Neural cell (in vitro differentiated cells): ENCODE measurements around the gene NAAA. TPM values are rescaled to one million over a fixed set of nuclear protein-coding genes. Genes with fewer than 3 reads are reported as not detected.
"Not testable (repeated sequence)": the region's sequence is repeated elsewhere in the genome, so short reads cannot be mapped to it uniquely, and the experiment has no call there.

Experiments used
- H2AFZ ChIP-seq: fragments of 200-600, 300-800 bp; sonication (generic), shearing (Covaris generic); 2 replicates; pipeline ENCODE4 v1.6.0; 2014; ENCODE audit warnings: low read depth, mild to moderate bottlenecking, antibody characterized with exemption, low read length, moderate library complexity
- H3F3A ChIP-seq: fragments of 200-600 bp; shearing (Covaris generic); 2 replicates; pipeline ENCODE4 v1.6.1; 2016; ENCODE audit warnings: mild to moderate bottlenecking, moderate library complexity, mixed read lengths, antibody characterized with exemption, low read length; ENCODE audit not compliant: insufficient read depth, poor library complexity, severe bottlenecking
- H3K27ac ChIP-seq: fragments of 200-600, 300-800 bp; sonication (generic), shearing (Covaris generic); 2 replicates; pipeline ENCODE4 v1.5.1; 2014; ENCODE audit warnings: mild to moderate bottlenecking, low read length, moderate library complexity
- H3K27me3 ChIP-seq: fragments of 300-800, 200-600 bp; sonication (generic), shearing (Covaris generic); 2 replicates; pipeline ENCODE4 v1.6.0; 2014; ENCODE audit warnings: mild to moderate bottlenecking, low read depth, low read length, moderate library complexity; ENCODE audit not compliant: insufficient read depth
- H3K36me3 ChIP-seq: fragments of 300-800, 200-600 bp; sonication (generic), shearing (Covaris generic); 2 replicates; pipeline ENCODE4 v1.5.1; 2014; ENCODE audit warnings: mild to moderate bottlenecking, antibody characterized with exemption, low read length, moderate library complexity; ENCODE audit not compliant: insufficient read depth
- H3K4me2 ChIP-seq: fragments of 300-800, 200-600 bp; sonication (generic), shearing (Covaris generic); 2 replicates; pipeline ENCODE4 v1.6.0; 2014; ENCODE audit warnings: mild to moderate bottlenecking, low read length
- H3K4me3 ChIP-seq: fragments of 300-800, 200-600 bp; sonication (generic), shearing (Covaris generic); 2 replicates; pipeline ENCODE4 v1.5.1; 2014; ENCODE audit warnings: mild to moderate bottlenecking, low read length, moderate library complexity
- H3K79me2 ChIP-seq: fragments of 200-600 bp; shearing (Covaris generic); replicated peaks from 2 replicates; pipeline ENCODE4 v1.6.0; 2014; ENCODE audit warnings: mild to moderate bottlenecking, low read length, moderate library complexity; ENCODE audit not compliant: insufficient read depth
- H3K9ac ChIP-seq: fragments of 300-800, 200-600 bp; sonication (generic), shearing (Covaris generic); 2 replicates; pipeline ENCODE4 v1.6.1; 2016; ENCODE audit warnings: mild to moderate bottlenecking, low read length, mixed read lengths
- H3K9me2 ChIP-seq: fragments of 200-600 bp; shearing (Covaris generic); 2 replicates; pipeline ENCODE4 v1.6.1; 2016; ENCODE audit warnings: mild to moderate bottlenecking, low read length, mixed read lengths; ENCODE audit not compliant: insufficient read depth
- H3K9me3 ChIP-seq: fragments of 200-600, 300-800 bp; sonication (generic), shearing (Covaris generic); 2 replicates; pipeline ENCODE4 v1.6.1; 2016; ENCODE audit warnings: mild to moderate bottlenecking, mixed run types, low read length, moderate library complexity, mixed read lengths
- H4K20me1 ChIP-seq: fragments of 200-600 bp; shearing (Covaris generic); 2 replicates; pipeline ENCODE4 v1.6.1; 2016; ENCODE audit warnings: mild to moderate bottlenecking, mixed run types; ENCODE audit not compliant: insufficient read depth
- CTCF ChIP-seq: fragments of 450-650 bp; IDR thresholded peaks from 2 replicates; pipeline ENCODE4 v1.5.1; 2014; ENCODE audit warnings: antibody characterized with exemption, mild to moderate bottlenecking, moderate library complexity; ENCODE audit not compliant: poor library complexity, severe bottlenecking
- EZH2 ChIP-seq: fragments of 200-600, 300-800 bp; shearing (Covaris generic), sonication (generic); IDR thresholded peaks from 2 replicates; pipeline ENCODE4 v1.6.1; 2014; ENCODE audit warnings: antibody characterized with exemption, low read length, borderline replicate concordance, mild to moderate bottlenecking; ENCODE audit not compliant: insufficient read depth, poor library complexity, severe bottlenecking
- MXI1 ChIP-seq: fragments of 450-650 bp; conservative IDR thresholded peaks from 2 replicates; pipeline ENCODE4 v1.6.1; 2014; ENCODE audit warnings: antibody characterized with exemption, mild to moderate bottlenecking; ENCODE audit not compliant: poor library complexity, severe bottlenecking
- RAD21 ChIP-seq: fragments of 450-650 bp; conservative IDR thresholded peaks from 2 replicates; pipeline ENCODE4 v1.6.1; 2014; ENCODE audit warnings: antibody characterized with exemption, mild to moderate bottlenecking, moderate library complexity
- REST ChIP-seq: IDR thresholded peaks from 2 replicates; pipeline ENCODE4 v1.6.1; 2012; ENCODE audit warnings: borderline replicate concordance
- SMC3 ChIP-seq: fragments of 450-650 bp; conservative IDR thresholded peaks from 2 replicates; pipeline ENCODE4 v1.6.1; 2014; ENCODE audit warnings: antibody characterized with exemption, mild to moderate bottlenecking, moderate library complexity; ENCODE audit not compliant: poor library complexity
- TAF1 ChIP-seq: IDR thresholded peaks from 2 replicates; pipeline ENCODE4 v1.6.1; 2012; ENCODE audit warnings: low read depth
- polyA plus RNA-seq: library from polyadenylated mRNA; depleted of rRNA; stranded (reverse); fragments of >200 nt; gene quantifications from 2 replicates; pipeline ENCODE4 v1.2.3, GENCODE V29; 2014

Gene NAAA
- polyA plus RNA-seq, 1 donor from 2014 or later, result 11.9 TPM

GRCh38 chr4:75963558-75963957 lies 22.7 kb upstream of the NAAA start:
- no peaks in the 10 kb centered on the region for H3K79me2 ChIP-seq
- no peak for TF ChIP-seq RAD21
- no peak for TF ChIP-seq TAF1
- TF ChIP-seq EZH2, result no peak
- no peak for TF ChIP-seq SMC3
- no peak for TF ChIP-seq CTCF
- TF ChIP-seq MXI1, result no peak
- TF ChIP-seq REST, result no peak
- no peak overlapping the region for H2AFZ ChIP-seq
- no peaks in the 10 kb centered on the region for H4K20me1 ChIP-seq
- H3K9me2 ChIP-seq, result no peaks in the 10 kb centered on the region
- H3K36me3 ChIP-seq, result peaks cover 13% of the 10 kb centered on the region
- H3K9ac ChIP-seq, result no peak overlapping the region
- H3K9me3 ChIP-seq, result no peaks in the 10 kb centered on the region
- no peaks in the 10 kb centered on the region for H3K27me3 ChIP-seq
- no peaks in the 10 kb centered on the region for H3F3A ChIP-seq
- no peak overlapping the region for H3K27ac ChIP-seq
- no peak overlapping the region for H3K4me2 ChIP-seq
- H3K4me3 ChIP-seq, result no peak overlapping the region

GRCh38 chr4:75962072-75962471 lies 21.3 kb upstream of the NAAA start:
- not testable (repeated sequence) for H2AFZ ChIP-seq, H3K27me3 ChIP-seq, H3K27ac ChIP-seq, H3K4me2 ChIP-seq, H3K79me2 ChIP-seq, H3F3A ChIP-seq, H3K9me2 ChIP-seq, H3K9ac ChIP-seq, H4K20me1 ChIP-seq, H3K9me3 ChIP-seq, H3K4me3 ChIP-seq
- peaks cover 13% of the 10 kb centered on the region for H3K36me3 ChIP-seq

GRCh38 chr4:75958546-75958945 lies 17.7 kb upstream of the NAAA start:
- H3K27me3 ChIP-seq, H3K4me2 ChIP-seq, H2AFZ ChIP-seq, H3K36me3 ChIP-seq, H3K79me2 ChIP-seq, H4K20me1 ChIP-seq, H3K4me3 ChIP-seq, H3K27ac ChIP-seq, H3K9me2 ChIP-seq, H3F3A ChIP-seq, H3K9ac ChIP-seq, H3K9me3 ChIP-seq: not testable (repeated sequence)

- H3K9me2 ChIP-seq, H3F3A ChIP-seq, H3K79me2 ChIP-seq, H3K4me3 ChIP-seq, H3K9ac ChIP-seq, H3K27ac ChIP-seq, H2AFZ ChIP-seq, H4K20me1 ChIP-seq, H3K9me3 ChIP-seq, H3K4me2 ChIP-seq, H3K27me3 ChIP-seq: not testable (repeated sequence)
- peaks cover 10% of the 10 kb centered on the region for H3K36me3 ChIP-seq
These were observed 14.0 kb upstream of the NAAA start for GRCh38 chr4:75954811-75955210.
